K562 (cell line): ENCODE results near the gene PTK6. TPM values are rescaled to one million over a fixed set of nuclear protein-coding genes. Genes with fewer than 3 reads are reported as not detected.

Source experiments
- ATF6 ChIP-seq: sonication (generic); formaldehyde crosslinking; IDR thresholded peaks from 2 replicates; pipeline ENCODE4 v1.4.0; 2020; ENCODE audit warnings: mild to moderate bottlenecking, missing genetic modification reagents
- BRCA1 ChIP-seq, 2 experiments: fragments of 450-650 bp in 1 of 2; sonication (generic) in 1 of 2; formaldehyde crosslinking in 1 of 2; IDR thresholded peaks; 2 replicates each; pipeline versions ENCODE4 v1.5.0 to v1.6.1; 2017 to 2020; ENCODE audit warnings: mild to moderate bottlenecking in 1 of 2, missing genetic modification reagents in 1 of 2
- E4F1 ChIP-seq: fragments of 250-450 bp; sonication (Bioruptor Pico); IDR thresholded peaks from 2 replicates; pipeline ENCODE4 v1.5.0; 2021; ENCODE audit warnings: mild to moderate bottlenecking, borderline replicate concordance
- EP400 ChIP-seq: fragments of 450-650 bp; IDR thresholded peaks from 2 replicates; pipeline ENCODE4 v1.6.1; 2017; ENCODE audit warnings: antibody characterized with exemption, mild to moderate bottlenecking, moderate library complexity
- FOSL1 ChIP-seq: fragments of 200-800 bp; sonication (Bioruptor generic); conservative IDR thresholded peaks from 2 replicates; pipeline ENCODE4 v1.6.1; 2016; ENCODE audit warnings: missing genetic modification characterization, missing compliant biosample characterization
- KLF1 ChIP-seq: fragments of 450-650 bp; IDR thresholded peaks from 2 replicates; pipeline ENCODE4 v1.6.1; 2016; ENCODE audit warnings: missing genetic modification characterization, missing compliant biosample characterization
- MAX ChIP-seq: sonication (generic); formaldehyde crosslinking; IDR thresholded peaks from 2 replicates; pipeline ENCODE4 v1.9.0; 2022; ENCODE audit warnings: mild to moderate bottlenecking, missing genetic modification reagents
- MNT ChIP-seq, 2 experiments: fragments of 450-650 bp; conservative IDR thresholded peaks; 2 replicates each; pipeline ENCODE4 v1.6.1; 2017; ENCODE audit warnings: mild to moderate bottlenecking in 2 of 2, moderate library complexity in 2 of 2
- MYBL2 ChIP-seq, 2 experiments: fragments of 450-650 bp in 1 of 2; sonication (generic) in 1 of 2; formaldehyde crosslinking in 1 of 2; IDR thresholded peaks; 2 replicates each; pipeline versions ENCODE4 v1.6.1 to v1.8.1; 2017 to 2022; ENCODE audit warnings: borderline replicate concordance in 1 of 2, inconsistent platforms in 1 of 2, low read depth in 1 of 2, mild to moderate bottlenecking in 1 of 2, missing genetic modification reagents in 1 of 2, moderate library complexity in 1 of 2
- PPARD ChIP-seq: fragments of 250-450 bp; sonication (Bioruptor Pico); IDR thresholded peaks from 2 replicates; pipeline ENCODE4 v1.8.0; 2022; ENCODE audit warnings: inconsistent platforms, mild to moderate bottlenecking, moderate library complexity
- PURB ChIP-seq: sonication (generic); formaldehyde crosslinking; IDR thresholded peaks from 2 replicates; pipeline ENCODE4 v1.9.0; 2021; ENCODE audit warnings: low read depth, mild to moderate bottlenecking, missing genetic modification reagents
- RBM22 ChIP-seq: fragments of 200-400 bp; formaldehyde crosslinking; IDR thresholded peaks from 2 replicates; pipeline ENCODE4 v1.6.1; 2018; ENCODE audit warnings: low read length, low read depth; ENCODE audit not compliant: poor library complexity, severe bottlenecking
- SAFB ChIP-seq: fragments of 200-400 bp; formaldehyde crosslinking; IDR thresholded peaks from 2 replicates; pipeline ENCODE4 v1.6.1; 2017; ENCODE audit warnings: low read depth, low read length, borderline replicate concordance
- SPI1 ChIP-seq: IDR thresholded peaks from 2 replicates; pipeline ENCODE4 v1.6.1; 2011; ENCODE audit warnings: low read depth, low read length, control low read depth, borderline replicate concordance
- SRSF3 ChIP-seq: fragments of 200-400 bp; formaldehyde crosslinking; IDR thresholded peaks from 2 replicates; pipeline ENCODE4 v1.6.1; 2016; ENCODE audit warnings: mild to moderate bottlenecking, low read length, moderate library complexity; ENCODE audit not compliant: insufficient read depth
- STAT5B ChIP-seq: fragments of 250-450 bp; sonication (Bioruptor Pico); IDR thresholded peaks from 2 replicates; pipeline ENCODE4 v1.8.0; 2021; ENCODE audit warnings: mild to moderate bottlenecking, inconsistent platforms
- U2AF1 ChIP-seq: fragments of 200-400 bp; formaldehyde crosslinking; optimal IDR thresholded peaks from 2 replicates; pipeline ENCODE3; 2017; ENCODE audit warnings: mild to moderate bottlenecking, low read depth, low read length, moderate library complexity
- WHSC1 ChIP-seq: IDR thresholded peaks from one replicate; pipeline ENCODE4 v1.6.1; 2012; ENCODE audit warnings: low read length, control low read depth, inconsistent platforms
- ZNF263 ChIP-seq: sonication (generic); formaldehyde crosslinking; IDR thresholded peaks from 2 replicates; pipeline ENCODE4 v1.8.0; 2022; ENCODE audit warnings: mild to moderate bottlenecking, missing genetic modification reagents, borderline replicate concordance
- ZNF282 ChIP-seq: sonication (generic); formaldehyde crosslinking; IDR thresholded peaks from 2 replicates; pipeline ENCODE4 v1.8.1; 2023; ENCODE audit warnings: missing genetic modification reagents
- ZNF436 ChIP-seq: fragments of 250-450, 450-650 bp; sonication (Bioruptor Pico); formaldehyde crosslinking; IDR thresholded peaks from 2 replicates; pipeline ENCODE4 v1.7.0; 2020; ENCODE audit warnings: mild to moderate bottlenecking
- ZNF444 ChIP-seq: fragments of 250-450 bp; sonication (Bioruptor Pico); IDR thresholded peaks from 2 replicates; pipeline ENCODE4 v1.4.0; 2020; ENCODE audit warnings: mild to moderate bottlenecking, moderate library complexity
- polyA plus RNA-seq, 8 experiments: library from polyadenylated mRNA; depleted of rRNA in 4 of 8; stranded (reverse) in 5 of 8; unstranded in 3 of 8; fragments of >200 nt; fragmentation: Nextera tagmentation in 2 of 8; fragmentation: Illumina TruSeq in 1 of 8; extraction: Ambion mirVana in 2 of 8; extraction: Trizol in 1 of 8; gene quantifications; 2 replicates each; pipeline versions ENCODE4 v1.2.1 to v1.2.3, GENCODE V29; 2011 to 2014; ENCODE audit warnings: inconsistent platforms in 1 of 8, missing spikeins in 1 of 8
- total RNA-seq, 7 experiments: library from RNA; depleted of rRNA in 6 of 7; stranded (reverse); fragments of >200 nt in 6 of 7; fragmentation: Illumina TruSeq in 2 of 7; extraction: Trizol in 2 of 7; gene quantifications; 2 replicates each; pipeline versions ENCODE4 v1.2.1 to v1.2.3, GENCODE V29; 2011 to 2021; ENCODE audit warnings: low replicate concordance in 1 of 7

Gene PTK6
- total and polyA plus RNA-seq, 9 of the 15 experiments (the other 6 are each of a cell fraction or from before 2014, with no cell fraction given) = 0.07 TPM; not detected in 8

- no peak for TF ChIP-seq E4F1 (CRISPR knock-in tag)
- no peak for TF ChIP-seq ATF6 (CRISPR knock-in tag)
- TF ChIP-seq FOSL1 = no peak
- TF ChIP-seq PPARD = no peak
- no peak for TF ChIP-seq PURB
- TF ChIP-seq ZNF436 (CRISPR knock-in tag) = no peak
- TF ChIP-seq SRSF3 = no peak
- no peak for TF ChIP-seq BRCA1 (IDR thresholded peaks at IDR 0.05)
- TF ChIP-seq BRCA1 (CRISPR knock-in tag; IDR thresholded peaks at IDR 0.05) = 0 out of 2 replicates have a peak, but pooled peaks have one; percentile 86
- TF ChIP-seq MNT (conservative IDR thresholded peaks at IDR 0.05) = 0 out of 4 replicates have a peak, but pooled peaks of 1 of the 2 experiments have one; percentile 27
- TF ChIP-seq ZNF282 (CRISPR knock-in tag) = no peak
- no peak for TF ChIP-seq STAT5B (CRISPR knock-in tag)
- TF ChIP-seq U2AF1 = no peak
- no peak for TF ChIP-seq MYBL2 (IDR thresholded peaks at IDR 0.05; ENCODE audit: low read depth)
- TF ChIP-seq MYBL2 (CRISPR knock-in tag; IDR thresholded peaks at IDR 0.05; ENCODE audit: borderline replicate concordance) = no peak
- peak; percentile 29 for TF ChIP-seq MAX (CRISPR knock-in tag)
- no peak for TF ChIP-seq SAFB
- no peak for TF ChIP-seq EP400
- TF ChIP-seq ZNF444 (CRISPR knock-in tag) = no peak
- no peak for TF ChIP-seq WHSC1
- no peak for TF ChIP-seq RBM22
- TF ChIP-seq ZNF263 (CRISPR knock-in tag) = no peak
- TF ChIP-seq SPI1 = no peak
- TF ChIP-seq KLF1 = no peak
Measured at GRCh38 chr20:63537525-63538203, 488 bp upstream of the PTK6 start (continued).
